Measurements from ENCODE around the gene MLST8.

Gene MLST8

DNA sequence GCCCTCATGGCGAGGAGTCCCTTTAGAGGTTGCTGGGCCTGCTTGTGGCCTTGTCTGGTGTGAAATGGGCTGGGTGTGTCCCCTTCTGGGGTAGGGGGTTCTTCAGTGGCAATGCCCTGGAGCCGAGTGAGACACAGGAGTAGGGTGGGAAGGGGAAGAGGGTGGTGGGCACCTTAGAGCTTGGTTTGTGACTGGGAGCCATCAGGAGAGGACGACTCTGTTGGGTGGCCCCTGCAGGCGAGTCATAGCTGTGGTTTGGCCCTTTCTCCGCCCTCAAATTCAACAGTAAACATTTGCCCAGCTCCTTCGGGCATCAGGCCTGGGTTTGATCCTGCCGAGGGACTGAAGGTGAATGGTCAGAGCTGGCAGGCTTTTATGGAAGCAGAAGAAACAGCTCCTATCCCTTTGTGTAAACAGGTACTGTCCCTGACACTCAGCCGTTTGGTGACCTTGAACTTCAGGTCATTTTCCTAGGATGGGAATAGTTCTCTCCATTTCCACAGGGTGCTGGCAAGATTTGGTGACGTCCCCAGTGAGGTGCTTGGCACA is 21.1 kb downstream of the MLST8 start:
- H3K4me3 Mint-ChIP-seq: no peak overlapping the region
- no peak for ATAC-seq

DNA sequence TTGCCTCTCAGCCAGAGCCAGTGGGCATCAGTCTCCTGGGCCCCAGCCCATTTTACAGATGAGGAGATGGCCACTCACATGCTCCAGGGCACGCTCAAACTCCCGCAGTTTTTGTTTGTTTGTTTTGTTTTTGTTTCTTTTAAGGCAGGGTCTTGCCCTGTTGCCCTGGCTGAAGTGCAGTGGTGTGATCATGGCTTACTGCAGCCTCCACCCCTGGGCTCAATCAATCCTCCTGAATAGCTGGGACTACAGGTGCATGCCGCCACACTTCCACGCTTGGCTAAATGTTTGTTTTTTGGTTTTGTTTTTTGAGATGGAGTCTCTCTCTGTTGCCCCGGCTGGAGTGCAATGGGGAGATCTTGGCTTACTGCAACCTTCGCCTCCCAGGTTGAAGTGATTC is 21.7 kb downstream of the MLST8 start:
- Mint-ChIP-seq H3K4me1 (peaks cover 12% of the 10 kb centered on the region), H3K36me3 (peaks cover 22% of the 10 kb centered on the region), H3K4me3 (no peak overlapping the region), H3K27ac (no peak overlapping the region), H3K27me3 (no peaks in the 10 kb centered on the region), H3K9me3 (no peaks in the 10 kb centered on the region)
- no peak for ATAC-seq

More for the DNA sequence above, 21.1 kb downstream of the MLST8 start:
- H3K27ac Mint-ChIP-seq: no peak overlapping the region
- no peaks in the 10 kb centered on the region for H3K9me3 Mint-ChIP-seq
- peaks cover 16% of the 10 kb centered on the region for H3K36me3 Mint-ChIP-seq
- no peaks in the 10 kb centered on the region for H3K27me3 Mint-ChIP-seq
- H3K4me1 Mint-ChIP-seq: peaks cover 12% of the 10 kb centered on the region

DNA sequence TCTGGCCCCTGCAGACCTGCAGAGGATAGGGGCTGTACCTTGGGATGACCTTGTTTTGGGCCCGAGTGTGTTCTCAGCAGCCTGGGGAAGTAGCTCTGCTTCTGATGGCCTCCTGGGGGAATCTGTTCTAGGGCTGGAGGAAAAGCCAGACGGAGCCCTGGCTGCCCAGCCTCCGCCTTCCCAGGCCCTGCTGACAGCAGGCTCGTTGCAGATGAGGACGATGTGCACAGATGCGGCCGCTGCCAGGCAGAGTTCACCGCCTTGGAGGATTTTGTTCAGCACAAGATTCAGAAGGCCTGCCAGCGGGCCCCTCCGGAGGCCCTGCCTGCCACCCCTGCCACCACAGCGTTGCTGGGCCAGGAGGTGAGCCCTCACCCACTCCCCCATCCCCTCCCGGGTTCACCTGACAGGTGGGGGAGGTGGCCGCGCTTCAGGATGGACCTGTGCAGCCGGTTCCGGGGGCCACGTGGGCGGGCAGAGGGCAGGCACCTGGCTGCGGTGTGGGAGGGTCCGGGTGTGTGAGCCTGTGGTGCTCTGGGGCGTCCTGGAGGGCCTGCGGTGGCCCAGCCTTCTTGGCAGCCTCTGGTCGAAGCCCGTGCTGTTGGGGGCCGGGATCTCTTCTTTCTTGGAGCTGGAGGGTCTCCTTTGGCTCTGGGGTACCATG is 23.0 kb downstream of the MLST8 start:
- no peak for ATAC-seq
- Mint-ChIP-seq H3K9me3 (no peaks in the 10 kb centered on the region), H3K4me1 (peaks cover 12% of the 10 kb centered on the region), H3K4me3 (no peak overlapping the region), H3K36me3 (peaks cover 24% of the 10 kb centered on the region), H3K27me3 (no peaks in the 10 kb centered on the region), H3K27ac (no peak overlapping the region)

DNA sequence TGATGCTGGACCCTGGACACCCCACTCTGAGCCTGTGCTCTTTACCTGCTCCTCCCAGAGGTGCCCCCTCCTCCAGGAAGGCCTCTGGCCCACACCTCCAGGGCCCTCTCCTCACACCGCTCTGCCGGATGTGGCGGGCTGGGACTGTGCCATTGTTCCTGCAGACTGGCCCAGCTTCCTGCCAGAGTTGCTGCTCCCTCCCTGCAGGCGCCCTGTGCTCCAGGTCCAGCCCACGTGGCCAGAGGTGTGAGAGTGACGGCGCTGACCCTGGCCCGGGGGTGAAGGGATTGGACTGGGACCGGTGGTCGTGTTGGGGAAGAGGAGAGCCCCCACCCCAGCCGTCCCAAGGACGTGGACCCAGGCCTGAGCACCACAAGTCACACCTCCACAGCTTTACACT is 23.8 kb downstream of the MLST8 start:
- Mint-ChIP-seq H3K4me3 (no peak overlapping the region), H3K27me3 (no peaks in the 10 kb centered on the region), H3K36me3 (peaks cover 31% of the 10 kb centered on the region), H3K27ac (no peak overlapping the region), H3K4me1 (peaks cover 10% of the 10 kb centered on the region), H3K9me3 (no peaks in the 10 kb centered on the region)
- ATAC-seq: no peak

DNA sequence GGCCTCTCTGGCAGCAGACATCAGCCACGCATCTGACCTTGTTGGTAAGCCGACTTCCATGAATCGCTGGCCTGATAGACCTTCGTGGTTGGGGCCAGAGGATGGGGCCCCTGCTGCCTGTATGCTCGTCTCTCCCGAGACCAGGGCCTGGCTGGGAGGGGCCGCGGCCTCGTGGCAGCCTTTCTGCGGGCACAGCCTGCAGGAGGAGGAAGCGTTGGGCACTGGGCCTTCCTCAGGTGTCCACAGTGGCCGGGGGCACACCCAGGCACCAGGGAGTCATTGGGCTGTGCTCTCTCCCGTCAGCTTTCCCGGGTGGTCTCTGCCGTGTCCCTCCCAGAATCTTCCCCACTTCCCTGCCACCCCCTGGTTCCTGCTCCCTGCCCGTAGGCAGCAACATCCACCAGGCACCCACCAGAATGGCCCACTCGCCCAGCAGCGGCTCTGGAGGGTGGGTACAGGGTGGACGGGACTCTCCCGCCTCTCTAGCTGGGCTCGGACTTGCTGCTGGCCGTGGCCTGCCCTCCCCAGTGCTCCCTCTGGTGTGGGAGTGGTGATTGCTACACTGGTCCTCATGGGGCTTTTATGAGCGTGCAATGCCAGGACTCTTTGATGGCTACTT is 24.5 kb downstream of the MLST8 start:
- Mint-ChIP-seq H3K36me3 (peaks cover 36% of the 10 kb centered on the region), H3K9me3 (no peaks in the 10 kb centered on the region), H3K27me3 (no peaks in the 10 kb centered on the region), H3K4me3 (no peak overlapping the region), H3K27ac (no peak overlapping the region), H3K4me1 (peaks cover 3% of the 10 kb centered on the region)
- ATAC-seq: no peak

DNA sequence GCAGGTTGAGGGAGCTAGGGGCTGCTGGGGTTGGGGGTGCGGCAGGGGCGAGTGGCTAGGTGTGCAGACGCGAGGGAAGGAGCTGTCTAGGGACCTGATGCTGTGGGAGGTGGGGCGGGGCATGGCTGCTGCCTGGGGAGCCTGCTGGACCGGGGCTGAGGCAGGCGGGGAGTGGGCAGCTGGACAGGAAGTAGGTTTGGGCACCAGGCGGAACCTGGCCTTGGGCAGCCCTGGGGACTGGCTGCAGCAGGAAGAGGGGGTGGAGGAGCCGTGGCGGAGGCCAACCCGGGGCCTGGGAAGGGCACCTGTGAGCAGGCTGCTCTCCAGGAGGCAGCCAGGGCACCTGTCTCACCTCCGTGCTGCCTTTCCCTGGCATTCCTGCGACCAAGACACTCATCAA is 25.1 kb downstream of the MLST8 start:
- Mint-ChIP-seq H3K4me3 (no peak overlapping the region), H3K36me3 (peaks cover 43% of the 10 kb centered on the region)

DNA sequence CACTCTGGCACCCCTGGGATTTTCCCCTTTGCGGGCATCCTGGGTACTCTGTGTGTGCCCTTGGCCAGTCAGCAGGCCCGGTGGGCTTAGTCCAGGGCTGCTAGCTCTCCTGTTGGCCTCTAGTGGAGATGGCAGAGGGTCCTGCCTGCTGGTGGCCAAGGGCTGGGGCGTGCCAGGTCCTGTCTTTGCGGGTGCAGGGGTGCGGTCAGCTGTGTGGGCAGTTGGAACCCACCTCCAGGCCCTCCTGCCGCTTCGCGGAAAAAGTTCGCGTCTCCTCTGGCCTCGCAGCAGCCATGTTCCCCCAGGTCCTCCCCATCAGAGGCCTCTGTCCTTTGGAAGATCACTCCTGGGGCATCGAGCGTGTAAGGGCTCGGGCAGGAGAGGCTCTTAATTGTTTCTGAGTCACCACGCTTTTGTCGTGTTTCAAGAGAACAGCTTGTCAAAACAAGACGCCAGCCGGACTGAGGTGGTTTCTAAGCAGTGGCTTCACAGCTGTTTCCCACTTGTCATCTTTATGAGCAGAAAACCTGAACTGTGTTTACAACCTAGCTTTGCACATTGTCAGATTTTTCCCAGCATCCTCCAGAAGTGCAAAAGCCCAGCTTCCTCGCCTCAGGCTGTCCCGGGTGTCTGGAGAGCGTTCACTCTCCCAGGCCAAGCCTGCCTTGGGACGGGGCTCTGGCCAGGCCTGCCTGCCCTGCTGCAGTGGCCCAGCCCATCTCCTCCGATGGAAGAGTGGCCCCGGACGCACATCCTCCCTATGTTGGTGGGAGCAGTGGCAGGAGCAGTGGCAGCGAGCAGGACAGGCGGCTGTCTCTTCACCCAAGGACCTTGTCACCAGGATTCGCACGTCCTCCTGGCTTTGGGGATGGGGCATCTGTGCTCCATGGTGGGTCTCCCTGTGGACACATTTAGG is 26.0 kb downstream of the MLST8 start:
- no peak overlapping the region for H3K4me3 Mint-ChIP-seq
- ATAC-seq: no peak
- no peaks in the 10 kb centered on the region for H3K4me1 Mint-ChIP-seq
- no peaks in the 10 kb centered on the region for H3K27me3 Mint-ChIP-seq
- H3K36me3 Mint-ChIP-seq: peaks cover 49% of the 10 kb centered on the region
- no peaks in the 10 kb centered on the region for H3K9me3 Mint-ChIP-seq
- H3K27ac Mint-ChIP-seq: no peak overlapping the region

More for the DNA sequence above, 25.1 kb downstream of the MLST8 start:
- no peak for ATAC-seq
- Mint-ChIP-seq H3K27me3 (no peaks in the 10 kb centered on the region), H3K27ac (no peak overlapping the region), H3K4me1 (no peaks in the 10 kb centered on the region), H3K9me3 (no peaks in the 10 kb centered on the region)

DNA sequence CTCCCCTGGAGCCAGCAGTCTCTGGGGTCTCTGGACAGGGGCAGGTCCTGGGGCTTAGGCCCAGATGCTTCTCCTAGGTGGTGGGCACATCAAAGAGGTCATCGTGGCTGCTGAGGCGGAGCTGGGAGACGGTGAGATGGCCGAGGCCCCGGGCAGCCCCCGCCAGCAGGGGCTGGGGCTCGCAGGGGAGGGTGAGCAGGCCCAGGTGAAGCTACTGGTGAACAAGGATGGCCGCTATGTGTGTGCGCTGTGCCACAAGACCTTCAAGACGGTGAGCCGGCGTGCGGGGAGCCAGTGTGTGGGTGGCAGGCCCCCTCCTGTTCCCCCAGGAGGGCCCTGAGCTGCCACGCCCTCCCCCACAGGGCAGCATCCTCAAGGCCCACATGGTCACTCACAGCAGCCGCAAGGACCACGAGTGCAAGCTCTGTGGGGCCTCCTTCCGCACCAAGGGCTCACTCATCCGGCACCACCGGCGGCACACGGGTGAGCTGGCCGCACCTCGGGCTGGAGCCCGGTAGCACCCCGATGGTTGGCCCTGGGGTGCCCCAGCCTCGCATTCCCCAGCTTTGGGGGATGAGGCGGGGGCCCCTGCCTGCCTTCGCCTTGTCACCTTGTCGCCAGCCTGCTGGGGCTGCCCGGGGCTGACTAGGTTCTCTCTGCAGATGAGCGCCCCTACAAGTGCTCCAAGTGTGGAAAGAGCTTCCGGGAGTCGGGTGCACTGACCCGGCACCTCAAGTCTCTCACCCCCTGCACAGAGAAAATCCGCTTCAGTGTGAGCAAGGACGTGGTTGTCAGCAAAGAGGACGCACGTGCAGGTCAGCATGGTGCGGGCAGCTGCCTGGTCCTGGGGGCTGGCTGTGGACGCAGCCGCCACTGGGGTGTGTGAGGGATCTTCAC is 27.1 kb downstream of the MLST8 start:
- Mint-ChIP-seq H3K27ac (no peak overlapping the region), H3K9me3 (no peaks in the 10 kb centered on the region), H3K4me1 (no peaks in the 10 kb centered on the region), H3K27me3 (no peaks in the 10 kb centered on the region), H3K36me3 (peaks cover 49% of the 10 kb centered on the region), H3K4me3 (no peak overlapping the region)
- ATAC-seq: no peak

DNA sequence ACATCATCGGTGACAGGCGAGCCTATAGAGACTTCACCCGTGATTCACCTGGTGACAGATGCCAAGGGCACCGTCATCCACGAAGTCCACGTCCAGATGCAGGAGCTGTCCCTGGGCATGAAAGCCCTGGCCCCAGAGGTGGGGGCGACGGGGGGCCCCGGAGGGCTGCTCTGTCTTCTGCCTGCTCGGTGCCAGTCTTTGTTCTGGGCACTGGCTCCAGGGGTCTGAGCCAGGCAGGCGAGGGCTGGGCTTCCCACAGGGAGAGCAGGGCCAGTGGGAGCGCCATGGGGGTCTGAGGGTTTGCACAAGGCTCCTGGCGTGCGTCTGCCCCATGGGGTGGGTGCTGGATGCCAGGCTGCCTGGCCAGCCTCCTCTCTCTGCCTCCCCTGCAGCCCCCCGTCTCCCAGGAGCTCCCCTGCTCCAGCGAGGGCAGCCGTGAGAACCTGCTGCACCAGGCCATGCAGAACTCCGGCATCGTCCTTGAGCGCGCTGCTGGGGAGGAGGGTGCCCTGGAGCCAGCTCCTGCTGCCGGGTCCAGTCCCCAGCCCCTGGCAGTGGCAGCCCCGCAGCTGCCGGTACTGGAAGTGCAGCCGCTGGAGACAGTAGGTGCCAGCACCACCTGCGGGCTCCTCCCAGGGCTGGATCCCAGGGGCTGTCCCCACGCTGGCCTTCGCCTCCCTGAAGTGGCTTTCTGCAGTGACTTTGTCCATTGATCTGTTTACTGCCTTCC is 28.0 kb downstream of the MLST8 start:
- no peaks in the 10 kb centered on the region for H3K9me3 Mint-ChIP-seq
- H3K4me1 Mint-ChIP-seq: no peaks in the 10 kb centered on the region
- peaks cover 49% of the 10 kb centered on the region for H3K36me3 Mint-ChIP-seq
- no peak overlapping the region for H3K4me3 Mint-ChIP-seq
- no peak overlapping the region for H3K27ac Mint-ChIP-seq
- no peaks in the 10 kb centered on the region for H3K27me3 Mint-ChIP-seq
- no peak for ATAC-seq

DNA sequence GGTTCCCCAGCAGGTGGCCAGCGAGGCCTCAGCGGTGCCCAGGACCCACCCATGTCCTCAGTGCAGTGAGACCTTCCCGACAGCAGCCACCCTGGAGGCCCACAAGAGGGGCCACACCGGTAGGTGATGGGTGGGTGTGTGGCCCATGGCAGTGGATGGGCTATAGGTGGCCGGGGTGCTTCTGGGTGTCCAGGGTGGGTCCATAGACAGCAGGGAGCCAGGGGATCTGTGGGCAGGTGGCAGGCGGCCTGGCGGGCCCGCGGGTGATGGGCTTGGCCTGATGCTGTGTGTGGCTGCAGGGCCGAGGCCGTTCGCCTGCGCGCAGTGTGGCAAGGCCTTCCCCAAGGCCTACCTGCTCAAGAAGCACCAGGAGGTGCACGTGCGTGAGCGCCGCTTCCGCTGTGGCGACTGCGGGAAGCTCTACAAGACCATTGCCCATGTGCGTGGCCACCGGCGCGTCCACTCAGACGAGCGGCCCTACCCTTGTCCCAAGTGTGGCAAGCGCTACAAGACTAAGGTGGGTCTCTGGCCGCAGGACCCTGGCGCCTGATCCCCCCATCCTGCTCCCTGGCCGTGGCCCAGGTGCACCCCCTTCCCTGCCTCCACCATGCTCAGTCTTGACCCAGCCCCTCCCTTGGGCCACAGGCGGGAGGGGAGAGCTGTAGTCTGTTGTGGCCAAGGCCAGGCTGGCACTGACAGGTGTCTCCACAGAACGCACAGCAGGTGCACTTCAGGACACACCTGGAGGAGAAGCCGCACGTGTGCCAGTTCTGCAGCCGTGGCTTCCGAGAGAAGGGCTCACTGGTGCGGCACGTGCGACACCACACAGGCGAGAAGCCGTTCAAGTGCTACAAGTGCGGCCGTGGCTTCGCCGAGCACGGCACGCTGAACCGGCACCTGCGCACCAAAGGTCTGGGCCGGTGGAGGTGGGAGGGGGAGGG is 28.9 kb downstream of the MLST8 start:
- no peaks in the 10 kb centered on the region for H3K4me1 Mint-ChIP-seq
- ATAC-seq: no peak
- no peak overlapping the region for H3K27ac Mint-ChIP-seq
- H3K4me3 Mint-ChIP-seq: no peak overlapping the region
- H3K9me3 Mint-ChIP-seq: no peaks in the 10 kb centered on the region
- no peaks in the 10 kb centered on the region for H3K27me3 Mint-ChIP-seq
- peaks cover 45% of the 10 kb centered on the region for H3K36me3 Mint-ChIP-seq

DNA sequence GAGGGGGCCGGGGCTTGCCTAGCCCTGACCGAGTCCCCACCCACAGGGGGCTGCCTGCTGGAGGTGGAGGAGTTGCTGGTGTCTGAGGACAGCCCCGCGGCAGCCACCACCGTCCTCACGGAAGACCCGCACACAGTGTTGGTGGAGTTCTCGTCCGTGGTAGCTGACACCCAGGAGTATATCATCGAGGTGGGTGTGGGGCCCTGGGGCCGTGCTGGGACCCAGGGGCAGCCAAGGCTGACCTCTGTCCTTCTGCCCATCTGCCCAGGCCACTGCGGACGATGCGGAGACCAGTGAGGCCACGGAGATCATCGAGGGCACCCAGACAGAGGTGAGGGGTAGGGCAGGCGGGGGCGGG is 29.5 kb downstream of the MLST8 start:
- Mint-ChIP-seq H3K9me3 (no peaks in the 10 kb centered on the region), H3K4me3 (no peak overlapping the region), H3K4me1 (no peaks in the 10 kb centered on the region), H3K27ac (no peak overlapping the region), H3K27me3 (no peaks in the 10 kb centered on the region), H3K36me3 (peaks cover 45% of the 10 kb centered on the region)
- no peak for ATAC-seq

DNA sequence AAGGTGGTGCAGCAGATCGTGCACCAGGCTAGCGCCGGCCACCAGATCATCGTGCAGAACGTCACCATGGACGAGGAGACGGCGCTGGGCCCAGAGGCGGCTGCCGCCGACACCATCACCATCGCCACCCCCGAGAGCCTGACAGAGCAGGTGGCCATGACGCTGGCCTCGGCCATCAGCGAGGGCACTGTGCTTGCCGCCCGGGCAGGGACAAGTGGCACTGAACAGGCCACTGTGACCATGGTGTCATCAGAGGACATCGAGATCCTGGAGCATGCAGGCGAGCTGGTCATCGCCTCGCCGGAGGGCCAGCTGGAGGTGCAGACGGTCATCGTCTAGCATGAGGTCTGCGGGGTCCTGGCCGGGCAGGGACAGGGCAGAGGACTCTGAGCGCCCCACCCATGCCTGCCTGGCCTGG is 30.0 kb downstream of the MLST8 start:
- H3K9me3 Mint-ChIP-seq: no peaks in the 10 kb centered on the region
- no peak overlapping the region for H3K4me3 Mint-ChIP-seq
- no peaks in the 10 kb centered on the region for H3K27me3 Mint-ChIP-seq
- H3K4me1 Mint-ChIP-seq: no peaks in the 10 kb centered on the region
- no peak for ATAC-seq
- peaks cover 42% of the 10 kb centered on the region for H3K36me3 Mint-ChIP-seq
- no peak overlapping the region for H3K27ac Mint-ChIP-seq

DNA sequence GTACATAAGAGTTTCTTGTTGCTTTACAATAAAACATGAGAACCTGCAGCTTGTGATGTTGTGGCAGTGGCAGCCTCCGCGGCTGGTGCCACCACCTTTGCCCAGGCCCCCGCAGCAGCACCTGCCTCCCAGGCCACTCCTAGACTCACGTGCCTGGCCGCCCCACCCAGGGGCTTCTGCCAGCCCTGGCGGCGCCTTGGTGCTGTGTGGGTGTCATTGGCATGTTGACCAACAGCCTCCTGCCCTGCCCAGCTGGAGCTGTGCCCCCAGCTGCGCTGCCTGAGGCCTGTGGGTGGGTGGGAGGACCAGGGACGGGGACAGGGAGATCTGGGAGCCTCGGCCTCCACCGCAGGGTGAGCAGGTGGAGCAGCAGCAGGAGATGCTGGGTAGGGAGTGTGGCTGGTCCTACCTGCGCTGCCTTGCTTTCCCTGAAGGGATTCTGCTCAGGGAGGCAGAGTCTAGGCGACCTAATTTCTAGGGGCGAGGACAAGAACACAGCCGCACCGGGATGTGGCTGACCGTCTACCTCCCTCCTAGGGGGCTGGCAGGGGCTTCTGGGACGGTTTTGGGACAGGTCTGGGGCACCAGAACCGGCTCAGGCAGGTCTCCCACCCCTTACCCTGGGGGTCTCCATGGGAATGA is 30.6 kb downstream of the MLST8 start:
- no peaks in the 10 kb centered on the region for H3K9me3 Mint-ChIP-seq
- no peak for ATAC-seq
- no peak overlapping the region for H3K27ac Mint-ChIP-seq
- H3K4me1 Mint-ChIP-seq: no peaks in the 10 kb centered on the region
- peaks cover 41% of the 10 kb centered on the region for H3K36me3 Mint-ChIP-seq
- no peaks in the 10 kb centered on the region for H3K27me3 Mint-ChIP-seq
- H3K4me3 Mint-ChIP-seq: no peak overlapping the region

Data from stimulated activated memory B cell treated with anti-CD40 and anti-IgM and Interleukin-4, amounts not matched to agents 10 μg/mL and 1 μg/mL and 100 μg/mL, for 72 hours (primary cell).